Left ventricle myocardium inferior (tissue), 1 donor: ENCODE results near the gene ADCK2. TPM values are rescaled to one million over a fixed set of nuclear protein-coding genes. Genes with fewer than 3 reads are reported as not detected.

ENCODE experiments used
- DNase-seq: peaks from one replicate; pipeline ENCODE4 v3.0.0-alpha.2; 2020
- H3K27ac ChIP-seq: fragments of 200-600 bp; replicated peaks from 2 replicates; pipeline ENCODE4 v1.8.0; 2021
- H3K27me3 ChIP-seq: fragments of 200-600 bp; 2 replicates; pipeline ENCODE4 v1.8.0; 2021; ENCODE audit warnings: low read depth
- H3K36me3 ChIP-seq: fragments of 200-600 bp; 2 replicates; pipeline ENCODE4 v1.8.0; 2021
- H3K4me1 ChIP-seq: fragments of 200-600 bp; 2 replicates; pipeline ENCODE4 v1.8.0; 2021
- H3K4me3 ChIP-seq: fragments of 200-600 bp; 2 replicates; pipeline ENCODE4 v1.8.0; 2021; ENCODE audit warnings: mild to moderate bottlenecking, moderate library complexity
- H3K9me3 ChIP-seq: fragments of 200-600 bp; replicated peaks from 2 replicates; pipeline ENCODE4 v1.8.0; 2021
- intact Hi-C: fragments of 100-400 bp; cut with micrococcal nuclease; formaldehyde crosslinking; loops from one replicate; pipeline ENCODE4 v1.11.0; 2022
- total RNA-seq: library from RNA; stranded (reverse); fragmentation: NEBNext Ultra II Directional; extraction: Animal tissue kit (Norgen Biotek cat#: 25700); gene quantifications from one replicate; pipeline ENCODE4 v1.2.1, GENCODE V29; 2021
- TF ChIP-seq, protein P1 (sequence below): fragments of 200-600 bp; IDR thresholded peaks from 2 replicates; pipeline ENCODE4 v1.8.0; 2021; ENCODE audit warnings: antibody characterized with exemption, mild to moderate bottlenecking, borderline replicate concordance
- donor health status: DM: no; HTN: yes; CAD: no; lungs with severe emphysema.

Gene ADCK2
- total RNA-seq, 1 donor from 2014 or later: 8.5 TPM

GRCh38 chr7:140695381-140695780 is 22.6 kb downstream of the ADCK2 start:
- Histone ChIP-seq H3K9me3 (no peaks in the 10 kb centered on the region), H3K27me3 (no peaks in the 10 kb centered on the region), H3K4me1 (peaks cover 35% of the 10 kb centered on the region), H3K36me3 (peaks cover 13% of the 10 kb centered on the region), H3K27ac (no peak overlapping the region), H3K4me3 (no peak overlapping the region)
- intact Hi-C loops: no loop called here
- no peak for DNase-seq
- TF ChIP-seq, protein P1, sequence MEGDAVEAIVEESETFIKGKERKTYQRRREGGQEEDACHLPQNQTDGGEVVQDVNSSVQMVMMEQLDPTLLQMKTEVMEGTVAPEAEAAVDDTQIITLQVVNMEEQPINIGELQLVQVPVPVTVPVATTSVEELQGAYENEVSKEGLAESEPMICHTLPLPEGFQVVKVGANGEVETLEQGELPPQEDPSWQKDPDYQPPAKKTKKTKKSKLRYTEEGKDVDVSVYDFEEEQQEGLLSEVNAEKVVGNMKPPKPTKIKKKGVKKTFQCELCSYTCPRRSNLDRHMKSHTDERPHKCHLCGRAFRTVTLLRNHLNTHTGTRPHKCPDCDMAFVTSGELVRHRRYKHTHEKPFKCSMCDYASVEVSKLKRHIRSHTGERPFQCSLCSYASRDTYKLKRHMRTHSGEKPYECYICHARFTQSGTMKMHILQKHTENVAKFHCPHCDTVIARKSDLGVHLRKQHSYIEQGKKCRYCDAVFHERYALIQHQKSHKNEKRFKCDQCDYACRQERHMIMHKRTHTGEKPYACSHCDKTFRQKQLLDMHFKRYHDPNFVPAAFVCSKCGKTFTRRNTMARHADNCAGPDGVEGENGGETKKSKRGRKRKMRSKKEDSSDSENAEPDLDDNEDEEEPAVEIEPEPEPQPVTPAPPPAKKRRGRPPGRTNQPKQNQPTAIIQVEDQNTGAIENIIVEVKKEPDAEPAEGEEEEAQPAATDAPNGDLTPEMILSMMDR: no peak

DNA sequence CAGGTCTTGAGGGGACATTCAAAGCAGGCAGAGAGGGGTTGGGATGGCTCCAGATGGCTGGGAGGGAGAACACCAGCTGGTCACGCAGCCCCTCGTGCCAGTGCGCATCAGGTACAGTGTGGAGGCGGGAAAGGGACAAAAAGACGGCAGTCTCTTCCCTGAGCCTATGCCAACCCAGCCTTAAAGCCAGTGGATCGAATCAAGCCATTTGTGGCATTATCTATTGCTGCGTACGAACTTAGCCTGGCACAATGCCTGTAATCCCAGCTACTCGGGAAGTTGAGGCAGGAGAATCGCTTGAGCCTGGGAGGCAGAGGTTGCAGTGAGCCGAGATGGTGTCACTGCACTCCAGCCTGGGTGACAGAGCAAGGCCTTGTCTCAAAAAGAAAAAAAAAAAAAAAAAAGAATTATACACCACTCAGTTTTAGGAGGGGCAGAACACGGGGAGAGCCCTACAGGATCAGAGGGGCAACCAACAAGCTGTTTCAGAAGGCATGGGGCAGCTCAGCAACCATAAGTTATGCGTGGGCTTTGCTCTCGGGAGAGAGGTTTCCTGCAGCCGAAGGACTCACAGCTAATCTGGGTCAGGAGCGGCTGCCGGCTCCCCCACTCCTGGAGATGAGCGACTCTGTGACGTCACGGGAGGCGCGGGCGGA is 23.4 kb downstream of the ADCK2 start:
- Histone ChIP-seq H3K36me3 (peaks cover 13% of the 10 kb centered on the region), H3K27ac (peak overlapping the region; percentile 97), H3K4me1 (peaks cover 35% of the 10 kb centered on the region), H3K27me3 (no peaks in the 10 kb centered on the region), H3K4me3 (peak overlapping the region; percentile 83), H3K9me3 (no peaks in the 10 kb centered on the region)
- DNase-seq: peak; percentile 97
- intact Hi-C loops: no loop called here
- TF ChIP-seq, protein P1: no peak

DNA sequence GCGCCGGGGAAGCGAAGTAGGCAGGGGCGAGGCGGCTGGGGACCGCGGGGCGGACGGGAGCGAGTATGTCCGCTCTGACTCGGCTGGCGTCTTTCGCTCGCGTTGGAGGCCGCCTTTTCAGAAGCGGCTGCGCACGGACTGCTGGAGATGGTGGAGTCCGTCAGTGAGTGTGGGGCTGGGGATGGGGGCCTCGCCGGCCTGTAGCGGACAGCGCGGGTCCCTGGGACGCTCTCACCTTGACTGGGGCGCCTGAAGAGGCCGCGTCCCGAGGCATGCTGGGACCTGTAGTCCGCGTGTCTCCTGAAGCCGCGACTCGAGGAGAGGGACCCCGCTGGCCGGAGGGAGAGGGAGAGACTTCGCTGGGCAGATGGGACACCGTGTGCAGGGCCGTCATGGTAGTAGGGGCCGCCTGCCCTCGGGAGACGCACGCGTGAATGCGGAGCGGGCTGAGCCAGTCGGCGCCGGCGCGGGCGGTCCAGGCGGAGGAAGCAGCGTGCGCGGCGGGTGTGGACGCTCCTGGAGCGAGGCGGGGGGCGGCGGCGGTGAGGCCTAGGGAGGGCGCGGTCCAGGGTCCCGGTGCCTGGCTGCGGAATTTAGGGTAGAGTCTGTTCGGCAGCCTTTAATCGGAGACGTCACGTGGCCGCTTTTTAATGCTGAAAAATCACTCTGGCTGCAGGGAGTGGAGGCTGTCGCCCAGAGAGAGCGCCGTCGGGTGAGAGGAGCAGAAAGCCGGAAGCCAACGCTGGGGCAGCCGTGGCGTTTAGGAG is 24.1 kb downstream of the ADCK2 start, which contains the start of gene NDUFB2:
TSS of gene NDUFB2 (plus strand) at position 29 of the 767 bp plus-strand sequence. CDS start at position 66, 37 bp downstream.
- intact Hi-C loops: no loop called here
- peak within 1 kb of the TSS; percentile 83 for H3K4me3 ChIP-seq
- H3K27me3 ChIP-seq: no peaks in the 10 kb centered on the region
- peak within 1 kb of the TSS; percentile 97 for H3K27ac ChIP-seq
- peaks cover 35% of the 10 kb centered on the region for H3K4me1 ChIP-seq
- TF ChIP-seq, protein P1: no peak
- H3K9me3 ChIP-seq: no peaks in the 10 kb centered on the region
- peaks cover 8% of the 10 kb centered on the region for H3K36me3 ChIP-seq
- peak; percentile 52 for DNase-seq

DNA sequence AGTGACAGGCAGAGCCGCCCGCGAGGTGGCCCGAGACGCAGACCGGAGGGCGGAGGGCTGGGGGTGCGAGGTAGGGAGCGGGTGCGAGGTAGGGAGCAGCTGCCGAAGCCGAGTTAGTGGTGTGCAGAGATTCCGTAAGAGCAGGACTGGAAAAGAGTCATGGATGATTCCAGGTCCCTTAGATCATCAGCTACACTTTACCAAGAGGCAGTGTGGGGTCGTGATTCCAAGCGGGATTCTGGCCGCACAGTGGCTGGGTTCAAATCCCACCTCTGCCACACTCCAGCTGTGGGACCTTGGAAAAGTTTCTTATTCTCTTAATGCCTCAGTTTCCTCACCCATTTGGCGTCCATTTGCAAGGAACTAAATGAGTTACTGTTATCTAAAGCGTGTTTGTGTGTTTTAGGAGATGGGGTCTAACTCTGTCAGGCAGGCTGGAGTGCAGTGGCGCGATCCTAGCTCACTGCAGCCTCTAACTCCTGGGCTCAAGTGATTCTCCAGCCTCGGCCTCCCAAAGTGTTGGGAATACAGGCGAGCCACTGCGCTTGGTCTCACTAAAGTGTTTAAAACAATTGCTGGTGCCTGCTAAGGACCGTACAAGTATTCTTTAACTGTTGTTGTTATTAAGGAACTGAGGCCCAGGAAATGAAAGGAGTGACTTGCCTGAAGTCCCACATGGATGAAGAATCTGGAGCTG is 24.9 kb downstream of the ADCK2 start:
- intact Hi-C loops: no loop called here
- Histone ChIP-seq H3K36me3 (peaks cover under 1% of the 10 kb centered on the region), H3K4me1 (peaks cover 39% of the 10 kb centered on the region), H3K4me3 (peak overlapping the region; percentile 83), H3K27me3 (no peaks in the 10 kb centered on the region), H3K9me3 (no peaks in the 10 kb centered on the region), H3K27ac (peak overlapping the region; percentile 97)
- DNase-seq: no peak
- TF ChIP-seq, protein P1: no peak

- H3K27ac ChIP-seq: no peak overlapping the region
- H3K4me3 ChIP-seq: peak overlapping the region; percentile 83
Measured at GRCh38 chr7:140698477-140698876, 25.7 kb downstream of the ADCK2 start.

More at GRCh38 chr7:140698477-140698876, 25.7 kb downstream of the ADCK2 start:
- H3K27me3 ChIP-seq: no peaks in the 10 kb centered on the region
- TF ChIP-seq, protein P1: no peak
- DNase-seq: peak; percentile 40
- peaks cover 39% of the 10 kb centered on the region for H3K4me1 ChIP-seq
- no peaks in the 10 kb centered on the region for H3K9me3 ChIP-seq
- peaks cover 9% of the 10 kb centered on the region for H3K36me3 ChIP-seq
- intact Hi-C loops: no loop called here
